H9 (cell line): ENCODE results near the gene TTC39C. TPM values are rescaled to one million over a fixed set of nuclear protein-coding genes. Genes with fewer than 3 reads are reported as not detected.

Source experiments
- DNase-seq: peaks from one replicate; pipeline ENCODE4 v3.0.0-alpha.2; 2017
- H2AFZ ChIP-seq: one replicate; pipeline ENCODE4 v1.6.1; 2013; ENCODE audit warnings: mild to moderate bottlenecking, low read length, control low read depth, moderate library complexity
- H2AK5ac ChIP-seq: 2 replicates; pipeline ENCODE4 v1.6.1; 2013; ENCODE audit warnings: low read length, control low read depth, mixed read lengths; ENCODE audit not compliant: insufficient read length
- H2BK120ac ChIP-seq: one replicate; pipeline ENCODE4 v1.6.1; 2013; ENCODE audit warnings: low read depth, mild to moderate bottlenecking, low read length, control low read depth, inconsistent platforms; ENCODE audit not compliant: poor library complexity, severe bottlenecking
- H2BK12ac ChIP-seq: 2 replicates; pipeline ENCODE4 v1.6.1; 2013; ENCODE audit warnings: low read length, control low read depth, mixed read lengths, low read depth; ENCODE audit not compliant: insufficient read length
- H2BK15ac ChIP-seq: 2 replicates; pipeline ENCODE4 v1.6.1; 2013; ENCODE audit warnings: low read depth, low read length, control low read depth
- H2BK20ac ChIP-seq: one replicate; pipeline ENCODE4 v1.6.1; 2013; ENCODE audit warnings: low read depth, mild to moderate bottlenecking, low read length, control low read depth, inconsistent platforms; ENCODE audit not compliant: poor library complexity, severe bottlenecking
- H2BK5ac ChIP-seq: 2 replicates; pipeline ENCODE4 v1.6.1; 2013; ENCODE audit warnings: low read length, control low read depth, mixed read lengths; ENCODE audit not compliant: insufficient read length
- H3K14ac ChIP-seq: 2 replicates; pipeline ENCODE4 v1.6.1; 2013; ENCODE audit warnings: low read length, control low read depth; ENCODE audit not compliant: insufficient read depth
- H3K18ac ChIP-seq: 2 replicates; pipeline ENCODE4 v1.6.1; 2013; ENCODE audit warnings: low read depth, mild to moderate bottlenecking, mixed read lengths, low read length, control low read depth; ENCODE audit not compliant: insufficient read length
- H3K23ac ChIP-seq: 2 replicates; pipeline ENCODE4 v1.6.1; 2013; ENCODE audit warnings: low read length, control low read depth, mixed read lengths, low read depth; ENCODE audit not compliant: insufficient read length
- H3K23me2 ChIP-seq: 2 replicates; pipeline ENCODE4 v1.6.1; 2013; ENCODE audit warnings: low read depth, mild to moderate bottlenecking, mixed read lengths, low read length, control low read depth; ENCODE audit not compliant: insufficient read length, poor library complexity, severe bottlenecking
- H3K27ac ChIP-seq: 2 replicates; pipeline ENCODE4 v1.5.1; 2013; ENCODE audit warnings: low read length, control low read depth, mixed read lengths, low read depth; ENCODE audit not compliant: insufficient read length
- H3K27me3 ChIP-seq: 2 replicates; pipeline ENCODE4 v1.6.1; 2013; ENCODE audit warnings: low read length, control low read depth, inconsistent platforms; ENCODE audit not compliant: insufficient read depth
- H3K4ac ChIP-seq: 2 replicates; pipeline ENCODE4 v1.6.1; 2013; ENCODE audit warnings: low read depth, mild to moderate bottlenecking, control low read depth, inconsistent platforms, low read length, moderate library complexity
- H3K4me1 ChIP-seq: 2 replicates; pipeline ENCODE4 v1.6.1; 2013; ENCODE audit warnings: low read length, control low read depth, inconsistent platforms; ENCODE audit not compliant: insufficient read depth
- H3K4me2 ChIP-seq: 2 replicates; pipeline ENCODE4 v1.6.1; 2013; ENCODE audit warnings: low read length, control low read depth, mixed read lengths; ENCODE audit not compliant: insufficient read length, insufficient read depth
- H3K56ac ChIP-seq: 2 replicates; pipeline ENCODE4 v1.6.1; 2013; ENCODE audit warnings: low read depth, mild to moderate bottlenecking, mixed read lengths, low read length, control low read depth; ENCODE audit not compliant: insufficient read length
- H3K79me1 ChIP-seq: 2 replicates; pipeline ENCODE4 v1.6.1; 2013; ENCODE audit warnings: low read depth, mild to moderate bottlenecking, moderate library complexity, low read length, control low read depth, inconsistent platforms; ENCODE audit not compliant: insufficient read depth, poor library complexity, severe bottlenecking
- H3K79me2 ChIP-seq: 2 replicates; pipeline ENCODE4 v1.6.1; 2013; ENCODE audit warnings: low read length, control low read depth, inconsistent platforms; ENCODE audit not compliant: insufficient read depth
- H3K9ac ChIP-seq: 2 replicates; pipeline ENCODE4 v1.6.1; 2013; ENCODE audit warnings: low read length, control low read depth, mixed read lengths; ENCODE audit not compliant: insufficient read length; ENCODE audit errors: extremely low read depth
- H3K9me3 ChIP-seq: one replicate; pipeline ENCODE4 v1.6.1; 2013; ENCODE audit warnings: low read depth, low read length, inconsistent platforms; ENCODE audit not compliant: control insufficient read depth
- H3T11ph ChIP-seq: one replicate; pipeline ENCODE4 v1.6.1; 2013; ENCODE audit warnings: mild to moderate bottlenecking, low read length, control low read depth, inconsistent platforms
- H4K20me1 ChIP-seq: one replicate; pipeline ENCODE4 v1.6.1; 2013; ENCODE audit not compliant: control insufficient read depth, insufficient read length, insufficient read depth
- H4K5ac ChIP-seq: 2 replicates; pipeline ENCODE4 v1.6.1; 2013; ENCODE audit warnings: low read depth, mild to moderate bottlenecking, mixed read lengths, low read length, control low read depth; ENCODE audit not compliant: insufficient read length
- H4K8ac ChIP-seq: replicated peaks from 2 replicates; pipeline ENCODE4 v1.6.1; 2013; ENCODE audit warnings: low read length, control low read depth, mixed read lengths, low read depth; ENCODE audit not compliant: insufficient read length
- H4K91ac ChIP-seq: 2 replicates; pipeline ENCODE4 v1.6.1; 2013; ENCODE audit warnings: low read depth, mild to moderate bottlenecking, moderate library complexity, mixed read lengths, low read length, control low read depth; ENCODE audit not compliant: insufficient read length
- H3K27ac Mint-ChIP-seq, 3 experiments: 2 replicates in 2 of 3; 3 replicates in 1 of 3; pipeline ENCODE4 v1.8.0; 2020 to 2021; ENCODE audit warnings: mixed read lengths in 3 of 3, mild to moderate bottlenecking in 1 of 3, moderate library complexity in 1 of 3
- H3K27me3 Mint-ChIP-seq: 2 replicates; pipeline ENCODE4 v1.8.0; 2021; ENCODE audit warnings: low read depth, mild to moderate bottlenecking, moderate library complexity, mixed read lengths
- H3K36me3 Mint-ChIP-seq, 3 experiments: 2 replicates in 2 of 3; 3 replicates in 1 of 3; pipeline ENCODE4 v1.8.0; 2020 to 2021; ENCODE audit warnings: low read depth in 3 of 3, mixed read lengths in 3 of 3; ENCODE audit not compliant: insufficient read depth in 1 of 3
- H3K4me1 Mint-ChIP-seq, 2 experiments: 2 replicates each; pipeline ENCODE4 v1.8.0; 2020; ENCODE audit warnings: mixed read lengths in 2 of 2
- H3K4me3 Mint-ChIP-seq, 2 experiments: 2 replicates in 1 of 2; 3 replicates in 1 of 2; pipeline ENCODE4 v1.8.0; 2020 to 2021; ENCODE audit warnings: mild to moderate bottlenecking in 2 of 2, mixed read lengths in 2 of 2, moderate library complexity in 1 of 2
- H3K9me3 Mint-ChIP-seq, 2 experiments: 2 replicates in 1 of 2; 3 replicates in 1 of 2; pipeline ENCODE4 v1.8.0; 2020; ENCODE audit warnings: mild to moderate bottlenecking in 2 of 2, mixed read lengths in 2 of 2, moderate library complexity in 1 of 2
- WGBS: extraction: QIAGEN DNeasy Blood & Tissue Kit; methylation state at CpG from one replicate; pipeline ENCODE4 v1.1.7; 2013; ENCODE audit warnings: missing lambda C conversion rate, low lambda C conversion rate, mixed read lengths; ENCODE audit not compliant: insufficient read length; ENCODE audit errors: extremely low coverage; 5-methylcytosine and 5-hydroxymethylcytosine counted together
- total RNA-seq: library from RNA; stranded (reverse); gene quantifications from 2 replicates; pipeline ENCODE4 v1.2.1, GENCODE V29; 2021
- TF ChIP-seq, protein P1 (sequence below): fragments of 200-600 bp; sonication (generic); conservative IDR thresholded peaks from 3 replicates; pipeline ENCODE4 v1.8.0; 2021; ENCODE audit warnings: antibody characterized with exemption, mild to moderate bottlenecking

TTC39C gene
- total RNA-seq, 1 experiment from 2014 or later: 18.0 TPM

DNA sequence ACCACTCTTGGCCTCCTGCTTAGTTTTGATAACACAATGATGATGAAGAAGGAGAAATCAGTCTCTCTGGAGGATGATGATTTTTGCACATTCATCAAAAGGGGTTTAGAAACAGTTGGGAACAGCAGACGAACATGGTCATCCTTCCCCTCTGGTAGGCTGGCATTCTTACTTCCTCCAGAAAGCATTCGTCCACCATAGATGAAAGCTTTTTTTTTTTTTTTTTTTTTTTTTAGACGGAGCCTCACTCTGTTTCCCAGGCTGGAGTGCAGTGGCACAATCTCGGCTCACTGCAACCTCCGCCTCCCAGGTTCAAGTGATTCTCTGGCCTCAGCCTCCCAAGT lies 43.5 kb upstream of the TTC39C start:
- Mint-ChIP-seq H3K27ac (no peak overlapping the region), H3K4me1 (peaks cover 10 to 11% of the 10 kb centered on the region in 2 experiments), H3K4me3 (no peak overlapping the region), H3K27me3 (0 out of 2 replicates have a peak, but pooled peaks cover 3% of the 10 kb centered on the region), H3K9me3 (no peaks in the 10 kb centered on the region), H3K36me3 (no peaks in the 10 kb centered on the region)
- no peak overlapping the region for H3K18ac ChIP-seq
- no peaks in the 10 kb centered on the region for H3K9me3 ChIP-seq
- H2AFZ ChIP-seq: no peak overlapping the region
- H3K23me2 ChIP-seq: no peaks in the 10 kb centered on the region
- no peak overlapping the region for H2AK5ac ChIP-seq
- TF ChIP-seq, protein P1, sequence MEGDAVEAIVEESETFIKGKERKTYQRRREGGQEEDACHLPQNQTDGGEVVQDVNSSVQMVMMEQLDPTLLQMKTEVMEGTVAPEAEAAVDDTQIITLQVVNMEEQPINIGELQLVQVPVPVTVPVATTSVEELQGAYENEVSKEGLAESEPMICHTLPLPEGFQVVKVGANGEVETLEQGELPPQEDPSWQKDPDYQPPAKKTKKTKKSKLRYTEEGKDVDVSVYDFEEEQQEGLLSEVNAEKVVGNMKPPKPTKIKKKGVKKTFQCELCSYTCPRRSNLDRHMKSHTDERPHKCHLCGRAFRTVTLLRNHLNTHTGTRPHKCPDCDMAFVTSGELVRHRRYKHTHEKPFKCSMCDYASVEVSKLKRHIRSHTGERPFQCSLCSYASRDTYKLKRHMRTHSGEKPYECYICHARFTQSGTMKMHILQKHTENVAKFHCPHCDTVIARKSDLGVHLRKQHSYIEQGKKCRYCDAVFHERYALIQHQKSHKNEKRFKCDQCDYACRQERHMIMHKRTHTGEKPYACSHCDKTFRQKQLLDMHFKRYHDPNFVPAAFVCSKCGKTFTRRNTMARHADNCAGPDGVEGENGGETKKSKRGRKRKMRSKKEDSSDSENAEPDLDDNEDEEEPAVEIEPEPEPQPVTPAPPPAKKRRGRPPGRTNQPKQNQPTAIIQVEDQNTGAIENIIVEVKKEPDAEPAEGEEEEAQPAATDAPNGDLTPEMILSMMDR: no peak
- H3K79me1 ChIP-seq: no peaks in the 10 kb centered on the region
- no peaks in the 10 kb centered on the region for H3K79me2 ChIP-seq
- no peak overlapping the region for H2BK20ac ChIP-seq
- no peak overlapping the region for H3K4me2 ChIP-seq
- no peak overlapping the region for H3K4ac ChIP-seq
- H2BK120ac ChIP-seq: no peak overlapping the region
- no peak overlapping the region for H4K91ac ChIP-seq
- H2BK12ac ChIP-seq: no peak overlapping the region
- no peak overlapping the region for H3K23ac ChIP-seq
- H3K4me1 ChIP-seq: peaks cover 2% of the 10 kb centered on the region; the same call in 1 of the 2 replicates
- no peaks in the 10 kb centered on the region for H4K20me1 ChIP-seq
- H3K56ac ChIP-seq: no peak overlapping the region
- H3K9ac ChIP-seq: no peak overlapping the region
- no peak overlapping the region for H4K5ac ChIP-seq
- no peak overlapping the region for H2BK15ac ChIP-seq
- WGBS: no CpG with 5 or more reads among the region's 5 CpGs
- H3T11ph ChIP-seq: no peak overlapping the region
- DNase-seq: no peak
- H3K27ac ChIP-seq: no peak overlapping the region
- H3K27me3 ChIP-seq: no peaks in the 10 kb centered on the region
- H2BK5ac ChIP-seq: no peak overlapping the region
- H3K14ac ChIP-seq: no peak overlapping the region
- H4K8ac ChIP-seq: no peak overlapping the region
